ENCODE data around the gene PTPRH.

PTPRH gene

DNA sequence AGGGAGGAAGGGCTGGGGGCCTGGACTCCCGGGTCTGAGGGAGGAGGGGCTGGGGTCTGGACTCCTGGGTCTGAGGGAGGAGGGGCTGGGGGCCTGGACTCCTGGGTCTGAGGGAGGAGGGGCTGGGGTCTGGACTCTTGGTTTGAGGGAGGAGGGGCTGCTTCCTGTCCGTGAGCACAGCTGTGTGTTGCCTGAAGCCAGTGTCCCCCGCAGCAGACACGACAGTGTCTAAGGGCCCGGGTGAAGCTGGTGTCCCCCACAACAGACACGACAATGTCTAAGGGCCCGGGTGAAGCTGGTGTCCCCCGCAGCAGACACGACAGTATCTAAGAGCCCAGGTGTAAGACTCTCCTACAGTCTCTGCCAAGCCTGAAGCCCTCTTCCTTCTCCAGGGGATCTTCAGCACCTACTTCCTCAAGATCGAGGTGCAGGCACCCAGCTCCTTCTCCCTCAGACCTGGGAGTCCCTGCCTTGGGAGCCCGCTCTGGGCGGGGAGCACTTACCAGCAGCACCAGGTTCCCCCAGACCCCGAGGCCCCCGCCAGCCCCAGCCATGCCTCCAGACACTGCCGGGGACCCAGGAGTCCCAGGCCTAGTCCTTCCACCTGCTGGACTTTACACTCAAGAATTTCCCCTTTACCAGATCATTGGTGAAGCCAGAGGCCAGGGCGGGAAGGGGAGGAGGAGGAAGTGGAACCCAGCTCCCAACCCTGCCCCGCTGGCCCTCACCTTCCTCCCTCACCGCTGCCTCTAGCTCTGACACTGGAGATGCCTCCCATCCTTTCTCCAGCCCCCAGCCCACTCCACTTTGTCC, at the start of gene PTPRH:
Gene PTPRH, minus strand, starts transcription at position 622 of the 813 bp plus-strand sequence. Its CDS starts 68 bp downstream, at position 554.
- no peak for DNase-seq (ENCODE audit: low read depth)

DNA sequence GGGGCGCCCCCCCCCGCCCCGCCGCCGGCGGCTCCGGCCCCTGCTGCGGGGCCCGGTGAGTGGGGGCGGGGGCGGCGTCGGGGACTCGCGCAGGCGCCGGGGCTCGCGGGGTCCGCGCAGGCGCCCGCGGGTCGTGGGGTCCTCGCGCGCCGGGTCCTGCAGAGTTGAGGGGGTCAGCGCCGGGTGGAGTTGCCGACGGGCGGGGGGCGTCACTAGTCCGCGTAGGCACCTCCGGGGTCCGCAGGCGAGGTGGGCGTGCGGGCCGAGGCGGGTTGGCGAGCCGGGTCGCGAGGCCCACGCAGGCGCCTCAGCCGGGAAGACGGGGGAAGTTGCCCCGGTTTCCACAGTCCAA, 49.2 kb upstream of the PTPRH start:
- no peak for DNase-seq (ENCODE audit: low read depth)

GRCh38 chr19:55257461-55258420, 48.4 kb upstream of the PTPRH start:
- no peak for DNase-seq (ENCODE audit: low read depth)

DNA sequence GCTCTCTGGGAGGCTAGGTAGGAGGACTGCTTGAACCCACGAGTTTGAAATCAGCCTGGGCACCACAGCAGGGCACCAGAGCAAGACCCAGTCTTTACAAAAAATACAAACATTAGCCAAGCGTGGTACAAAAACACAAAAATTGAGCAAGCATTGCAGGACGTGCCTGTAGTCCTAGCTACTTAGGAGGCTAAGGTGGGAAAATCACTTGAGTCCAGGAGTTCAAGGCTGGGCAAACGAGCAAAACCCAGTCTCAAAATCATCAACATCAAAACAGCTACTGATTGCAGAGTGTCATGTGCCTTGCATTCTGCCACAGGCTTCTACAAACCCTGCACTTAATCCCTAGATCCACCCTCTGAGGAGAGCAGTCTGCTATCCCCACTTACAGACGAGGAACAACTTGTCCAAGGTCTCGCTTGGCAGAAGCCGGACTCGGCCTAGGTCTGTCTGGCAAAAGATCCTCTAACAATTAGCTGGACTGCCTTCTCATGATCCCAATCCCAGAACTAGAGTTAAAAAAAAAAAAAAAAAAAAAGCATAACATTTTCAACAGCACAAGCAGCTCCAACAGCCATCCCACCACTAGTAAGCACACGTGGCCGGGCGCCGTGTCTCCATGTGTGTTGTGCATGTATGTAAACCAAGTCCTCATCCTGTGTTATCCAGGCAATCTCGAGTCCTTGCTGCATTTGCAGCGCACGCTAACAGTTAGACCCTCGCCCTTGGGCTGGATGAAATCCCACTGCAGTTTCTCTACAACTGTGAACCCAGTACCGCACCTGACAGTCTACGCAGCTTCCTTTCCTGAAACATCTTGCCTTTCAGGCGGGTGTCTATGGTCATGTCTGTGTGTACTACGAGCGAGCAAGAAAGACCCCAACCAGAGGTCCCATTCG, 47.5 kb upstream of the PTPRH start:
- DNase-seq (ENCODE audit: low read depth): no peak

DNA sequence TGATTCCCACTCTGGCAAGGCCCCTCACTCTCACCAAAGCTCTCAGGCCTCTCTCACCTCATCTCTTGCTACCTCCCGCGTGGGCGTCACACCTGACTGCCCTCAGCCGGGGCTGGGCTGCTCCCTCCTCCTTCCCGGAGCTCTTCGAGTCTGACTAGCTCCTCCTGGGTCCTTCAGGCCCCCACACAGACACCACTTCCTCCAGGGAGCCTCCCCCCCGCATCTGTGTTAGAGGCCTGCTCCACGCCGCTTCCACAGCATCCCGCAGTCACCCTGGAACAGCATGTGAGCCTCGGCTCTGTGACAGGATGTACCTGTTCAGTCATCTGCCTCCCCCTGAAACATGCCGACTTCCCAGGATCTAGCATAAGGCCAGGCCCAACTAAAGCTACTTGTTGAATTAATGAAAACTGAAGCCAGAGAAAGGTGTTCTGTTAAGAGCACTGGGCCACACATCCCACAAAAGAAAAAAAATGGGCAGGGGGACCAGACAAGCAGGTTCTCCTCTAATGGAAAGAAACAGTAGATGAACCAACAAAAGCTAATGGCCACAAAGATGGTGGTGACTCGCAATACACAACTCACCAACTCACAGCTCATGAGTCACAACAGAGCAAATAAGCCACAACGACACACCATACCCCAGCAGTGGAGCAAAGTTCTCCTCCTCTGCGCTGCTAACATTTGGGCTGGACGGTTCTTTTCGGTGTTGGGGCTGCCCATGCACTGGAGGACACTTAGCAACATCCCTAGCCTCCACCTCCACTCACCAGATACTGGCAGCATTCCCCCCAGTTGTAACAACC, 46.5 kb upstream of the PTPRH start:
- DNase-seq (ENCODE audit: low read depth): no peak

- DNase-seq (ENCODE audit: low read depth): no peak
Measured at GRCh38 chr19:55254625-55254977, 45.3 kb upstream of the PTPRH start.

DNA sequence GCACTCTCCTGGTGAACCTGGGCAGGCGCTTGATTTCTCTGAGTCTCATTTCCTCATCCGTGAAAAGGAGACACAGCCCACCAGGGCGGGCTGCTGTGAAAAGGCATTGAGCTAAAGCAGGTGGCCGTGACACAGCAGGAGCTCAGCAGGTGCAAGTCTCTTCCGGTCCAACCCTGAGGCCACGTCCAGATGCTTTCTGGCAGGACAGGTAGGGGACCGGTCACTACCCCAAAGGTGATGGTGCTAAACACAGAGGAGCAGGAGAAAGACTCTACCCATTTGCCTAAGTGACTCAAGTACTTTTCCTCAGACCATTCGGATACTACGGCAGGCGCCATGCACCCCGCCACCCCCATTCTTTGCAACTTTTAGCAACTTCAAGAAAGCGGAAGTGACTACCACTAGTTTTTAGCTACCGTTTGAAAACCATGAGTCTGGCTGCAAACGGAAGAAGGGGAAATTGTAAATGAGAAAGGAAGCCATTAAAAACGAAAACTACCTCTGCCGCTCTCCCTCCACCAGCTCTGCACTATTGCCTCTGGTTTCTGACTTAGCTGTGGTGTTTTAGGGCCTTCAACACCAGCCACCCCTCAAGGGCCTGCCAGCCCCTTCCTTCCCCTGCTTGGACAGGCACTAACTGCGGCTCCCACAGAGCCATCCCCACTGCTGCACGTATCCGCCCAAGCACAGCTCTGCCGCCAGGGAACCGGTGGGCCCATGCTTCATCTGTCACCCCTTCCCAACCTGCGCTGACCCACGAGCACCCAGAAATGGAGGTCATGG, 44.7 kb upstream of the PTPRH start:
- no peak for DNase-seq (ENCODE audit: low read depth)

- no peak for DNase-seq (ENCODE audit: low read depth)
Measured at GRCh38 chr19:55252760-55253663, 43.7 kb upstream of the PTPRH start.

GRCh38 chr19:55251341-55252081, 42.2 kb upstream of the PTPRH start:
- DNase-seq (ENCODE audit: low read depth): no peak

DNA sequence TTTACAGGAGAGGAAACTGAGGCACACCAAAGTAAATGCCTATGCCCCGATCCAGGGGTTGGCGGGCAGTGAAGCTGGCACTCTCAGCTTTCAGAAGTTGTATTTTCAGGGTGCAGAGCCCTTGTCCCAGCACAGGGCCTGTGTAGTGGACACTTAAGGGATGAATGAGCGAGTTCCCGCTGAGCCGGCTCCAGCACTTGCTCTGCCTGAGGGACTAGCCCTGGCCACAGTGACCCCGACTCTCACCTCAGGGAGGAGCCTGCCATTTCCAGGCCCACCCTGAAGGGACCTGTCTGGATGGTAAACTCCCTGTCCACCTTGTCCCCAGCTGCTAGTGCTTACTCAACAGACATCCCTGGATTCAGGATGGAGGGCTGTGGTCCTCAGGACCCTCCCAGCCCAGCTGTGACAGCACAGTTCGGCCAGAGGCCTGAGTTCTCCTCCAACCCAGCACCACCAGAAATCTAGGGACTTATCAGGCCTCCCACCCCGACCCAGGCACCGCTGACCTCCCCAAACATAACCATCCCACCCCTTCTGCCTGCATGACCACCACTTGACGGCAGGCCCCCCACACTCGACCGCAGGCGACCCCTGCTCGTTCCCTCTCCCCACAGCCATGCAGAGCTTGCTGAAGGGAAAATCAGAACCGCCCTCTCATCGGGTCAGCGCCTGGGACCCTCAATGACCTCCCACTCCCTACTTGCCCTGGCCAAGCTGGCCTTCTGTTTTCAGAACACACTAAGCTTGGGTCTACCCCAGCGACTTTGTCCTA, 41.1 kb upstream of the PTPRH start:
- DNase-seq (ENCODE audit: low read depth): no peak

GRCh38 chr19:55249841-55250240, 40.5 kb upstream of the PTPRH start:
- no peak for DNase-seq (ENCODE audit: low read depth)

DNA sequence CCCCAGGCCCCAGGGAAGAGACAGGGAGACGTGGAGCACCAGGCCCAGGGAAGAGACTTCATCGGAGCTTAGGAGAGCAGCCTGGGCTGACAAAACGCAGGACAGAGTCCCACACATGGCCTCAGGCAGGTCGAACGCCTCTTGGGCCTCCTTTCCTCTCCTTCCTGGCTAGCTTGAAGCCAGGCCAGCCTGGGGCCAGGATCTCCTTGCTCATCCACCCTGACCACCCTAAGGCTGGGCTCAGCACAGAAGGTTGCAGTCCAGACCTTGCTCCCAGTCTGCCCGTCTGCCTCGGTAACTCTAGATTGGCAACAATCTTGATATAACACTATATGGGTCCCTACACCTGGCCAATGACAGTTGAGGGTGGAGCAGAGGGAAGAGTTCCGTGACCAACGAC, 39.4 kb upstream of the PTPRH start:
- no peak for DNase-seq (ENCODE audit: low read depth)

DNA sequence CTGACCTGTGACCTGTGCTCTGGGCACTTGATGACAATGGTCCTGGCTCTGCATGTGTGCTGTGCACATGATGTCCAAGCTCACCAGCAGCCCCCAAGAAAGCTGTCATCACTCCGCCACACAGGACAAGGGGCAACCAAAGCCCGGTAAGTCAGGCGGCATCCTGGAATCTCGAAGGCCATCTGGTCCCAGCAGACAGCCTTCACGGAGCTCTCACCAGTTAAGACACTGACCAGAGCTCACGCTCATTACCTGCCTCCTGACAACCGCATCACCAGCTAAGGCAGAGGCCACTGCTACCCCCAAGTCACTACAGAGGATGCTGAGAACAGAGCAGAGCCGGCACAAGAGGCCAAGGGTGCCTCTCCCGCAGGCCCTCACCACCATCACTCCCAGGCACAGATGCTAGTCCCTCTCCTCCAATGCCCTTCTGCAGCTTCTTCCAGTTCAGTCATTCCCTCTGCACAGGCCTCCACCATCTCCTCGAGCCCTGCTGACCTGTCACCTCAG, 38.9 kb upstream of the PTPRH start:
- DNase-seq (ENCODE audit: low read depth): no peak

GRCh38 chr19:55247621-55248099, 38.4 kb upstream of the PTPRH start:
- DNase-seq (ENCODE audit: low read depth): peak; percentile 9

GRCh38 chr19:55246462-55247451, 37.5 kb upstream of the PTPRH start:
- DNase-seq (ENCODE audit: low read depth): no peak

DNA sequence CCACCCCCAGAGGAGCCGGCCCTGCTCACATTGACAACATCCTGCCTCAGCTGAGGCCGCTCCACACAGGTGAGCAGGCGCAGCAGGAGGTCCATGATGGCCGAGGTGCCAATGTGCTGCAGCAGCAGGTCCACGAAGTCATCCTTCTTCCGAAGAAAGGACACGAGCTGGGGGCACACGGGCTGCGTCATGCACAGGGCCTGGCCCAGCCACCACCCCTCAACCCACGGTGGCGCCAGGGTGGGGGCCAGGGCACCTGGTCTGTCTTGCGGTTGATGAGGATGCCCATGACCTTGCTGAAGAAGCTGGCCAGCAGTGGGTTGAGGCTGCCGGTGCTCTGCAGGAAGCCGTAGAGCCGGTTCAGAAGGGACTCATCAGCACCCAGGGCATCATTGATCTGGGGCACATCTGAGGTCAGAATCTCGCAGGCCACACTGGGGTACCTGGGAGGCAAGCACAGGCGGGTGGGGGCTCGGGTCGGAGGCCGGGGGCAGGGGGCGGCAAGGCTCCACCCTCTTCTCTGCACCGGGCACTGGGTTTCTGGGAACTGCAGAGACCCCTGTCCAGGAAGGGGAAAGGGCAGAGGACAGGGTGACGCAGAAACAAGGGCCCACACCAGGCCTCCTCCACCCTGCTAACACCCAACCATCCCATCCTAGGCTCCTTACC, 36.1 kb upstream of the PTPRH start:
- no peak for DNase-seq (ENCODE audit: low read depth)

All from fibroblast of the conjunctiva (primary cell).